ENCODE measurements around the gene CCL26.

GRCh38 chr7:75796420-75796819 lies 24.4 kb upstream of the CCL26 start:
- TF ChIP-seq, protein P1, sequence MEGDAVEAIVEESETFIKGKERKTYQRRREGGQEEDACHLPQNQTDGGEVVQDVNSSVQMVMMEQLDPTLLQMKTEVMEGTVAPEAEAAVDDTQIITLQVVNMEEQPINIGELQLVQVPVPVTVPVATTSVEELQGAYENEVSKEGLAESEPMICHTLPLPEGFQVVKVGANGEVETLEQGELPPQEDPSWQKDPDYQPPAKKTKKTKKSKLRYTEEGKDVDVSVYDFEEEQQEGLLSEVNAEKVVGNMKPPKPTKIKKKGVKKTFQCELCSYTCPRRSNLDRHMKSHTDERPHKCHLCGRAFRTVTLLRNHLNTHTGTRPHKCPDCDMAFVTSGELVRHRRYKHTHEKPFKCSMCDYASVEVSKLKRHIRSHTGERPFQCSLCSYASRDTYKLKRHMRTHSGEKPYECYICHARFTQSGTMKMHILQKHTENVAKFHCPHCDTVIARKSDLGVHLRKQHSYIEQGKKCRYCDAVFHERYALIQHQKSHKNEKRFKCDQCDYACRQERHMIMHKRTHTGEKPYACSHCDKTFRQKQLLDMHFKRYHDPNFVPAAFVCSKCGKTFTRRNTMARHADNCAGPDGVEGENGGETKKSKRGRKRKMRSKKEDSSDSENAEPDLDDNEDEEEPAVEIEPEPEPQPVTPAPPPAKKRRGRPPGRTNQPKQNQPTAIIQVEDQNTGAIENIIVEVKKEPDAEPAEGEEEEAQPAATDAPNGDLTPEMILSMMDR (IDR thresholded peaks at IDR 0.05 in 2 of 3, conservative IDR thresholded peaks at IDR 0.05 in 1 of 3; ENCODE audit: borderline replicate concordance in 1 of 3, insufficient read depth in 1 of 3, low read depth in 2 of 3, low read length in 2 of 3): no peak
- TF ChIP-seq POLR2A (IDR thresholded peaks at IDR 0.05; ENCODE audit: borderline replicate concordance, extremely low read depth, insufficient read depth, insufficient read length) (no peak), POLR2AphosphoS5 (IDR thresholded peaks at IDR 0.05; ENCODE audit: low read depth, low read length) (no peak), ELF1 (IDR thresholded peaks at IDR 0.05; ENCODE audit: borderline replicate concordance, low read depth) (no peak), EZH2 (IDR thresholded peaks at IDR 0.05) (no peak), RAD21 (IDR thresholded peaks at IDR 0.05; ENCODE audit: low read depth) (no peak), ZFX (IDR thresholded peaks at IDR 0.05) (no peak), SP1 (IDR thresholded peaks at IDR 0.05; ENCODE audit: low read depth) (no peak), YY1 (IDR thresholded peaks at IDR 0.05; ENCODE audit: extremely low read depth, insufficient replicate concordance, low read depth, low read length) (no peak)
